HG02763 (cell line): ENCODE measurements around the gene HS6ST2.

ENCODE experiments used
- ATAC-seq: cut with Tn5 transposase; IDR thresholded peaks from one replicate; pipeline ENCODE4 v1.9.1; 2021; ENCODE audit warnings: mild to moderate bottlenecking, moderate library complexity; ENCODE audit not compliant: unreplicated experiment

The HS6ST2 gene

GRCh38 chrX:132853040-132853439 lies 105.4 kb downstream of the HS6ST2 start:
- no peak for ATAC-seq

DNA sequence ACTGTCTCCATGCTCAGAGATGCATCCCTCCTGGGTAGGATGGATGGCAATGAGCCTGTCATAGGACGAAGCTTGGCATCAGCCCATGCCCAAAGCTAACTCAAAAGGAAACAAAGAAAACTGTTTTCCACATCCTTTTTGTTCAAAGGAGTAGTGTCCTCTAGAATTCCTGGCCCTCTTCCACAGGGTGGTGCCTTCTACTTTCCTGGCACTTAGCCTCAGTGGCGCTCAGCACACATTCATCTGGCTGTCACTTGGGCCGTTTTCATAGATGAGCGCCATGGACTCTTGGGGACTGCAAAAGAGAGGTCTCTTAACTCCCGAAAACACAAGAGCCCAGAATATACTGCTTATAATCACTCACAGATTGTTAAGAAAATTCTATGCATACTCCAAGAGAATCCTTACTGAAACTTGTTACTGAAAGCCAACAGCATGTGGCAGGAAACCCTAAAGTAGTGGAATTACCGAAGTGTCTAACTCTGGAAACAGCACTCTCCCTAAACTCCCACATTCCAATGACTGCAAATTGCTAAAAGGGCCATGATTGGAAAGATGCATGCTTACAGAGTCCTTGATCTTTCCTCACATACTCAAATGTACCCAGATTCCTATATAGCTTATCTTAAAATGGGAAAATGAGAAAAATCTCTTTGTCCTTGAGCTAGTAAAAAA lies 110.0 kb downstream of the HS6ST2 start:
- ATAC-seq = no peak

DNA sequence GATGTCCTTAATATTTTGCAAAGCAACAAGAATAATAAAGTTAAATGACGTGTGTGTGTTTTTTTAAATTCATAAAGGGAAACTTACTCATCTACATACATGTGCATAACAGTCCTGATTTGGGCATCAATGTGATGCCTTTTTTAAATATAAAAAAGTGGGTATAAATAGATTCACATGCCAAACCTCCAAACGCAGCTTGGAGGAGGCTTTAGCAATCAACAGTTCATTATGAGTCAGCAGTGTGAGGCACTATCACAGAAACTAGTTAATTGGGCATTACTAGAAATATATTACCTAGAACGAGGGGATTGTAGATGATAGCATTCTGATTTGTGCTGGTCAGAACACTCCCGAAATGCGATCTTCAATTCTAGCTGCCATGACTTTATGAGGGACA lies 115.1 kb downstream of the HS6ST2 start:
- no peak for ATAC-seq

DNA sequence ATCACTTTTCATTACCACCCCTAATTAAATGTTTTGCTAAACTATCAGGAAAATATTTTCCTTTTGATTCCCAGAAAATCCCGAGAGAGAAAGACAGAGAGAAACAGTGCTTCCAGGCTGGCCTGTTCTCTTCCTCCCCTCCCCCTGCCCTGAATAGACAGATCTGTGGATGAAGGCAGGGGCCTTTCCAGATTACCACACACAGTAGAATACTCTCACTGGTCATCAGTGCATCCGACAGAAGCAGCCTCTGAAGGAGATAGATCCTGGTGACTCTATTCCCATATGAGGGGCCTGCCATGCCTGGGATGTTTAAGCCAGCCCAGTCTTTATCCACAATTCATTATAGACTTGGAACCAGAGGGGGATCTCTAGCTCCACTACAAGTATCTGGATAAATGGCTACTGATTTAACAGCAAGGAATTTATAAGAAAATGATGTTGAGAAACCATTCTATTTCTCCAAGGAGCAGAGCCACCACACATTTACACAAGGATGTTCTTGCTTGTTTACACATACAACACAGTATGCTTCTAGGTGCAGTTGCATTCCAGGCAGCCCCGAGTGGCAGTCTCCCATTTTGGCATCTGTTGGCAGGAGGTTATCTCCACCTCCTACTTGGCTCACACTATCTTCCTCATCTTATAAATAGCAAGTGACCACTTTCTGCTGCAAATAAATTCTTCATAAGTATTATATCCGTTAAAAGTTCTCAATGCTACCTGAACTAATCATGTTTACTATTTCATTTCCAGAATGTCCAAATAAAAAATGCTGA lies 115.8 kb downstream of the HS6ST2 start:
- no peak for ATAC-seq

- ATAC-seq = no peak
Measured at GRCh38 chrX:132837967-132838366, 120.5 kb downstream of the HS6ST2 start.

DNA sequence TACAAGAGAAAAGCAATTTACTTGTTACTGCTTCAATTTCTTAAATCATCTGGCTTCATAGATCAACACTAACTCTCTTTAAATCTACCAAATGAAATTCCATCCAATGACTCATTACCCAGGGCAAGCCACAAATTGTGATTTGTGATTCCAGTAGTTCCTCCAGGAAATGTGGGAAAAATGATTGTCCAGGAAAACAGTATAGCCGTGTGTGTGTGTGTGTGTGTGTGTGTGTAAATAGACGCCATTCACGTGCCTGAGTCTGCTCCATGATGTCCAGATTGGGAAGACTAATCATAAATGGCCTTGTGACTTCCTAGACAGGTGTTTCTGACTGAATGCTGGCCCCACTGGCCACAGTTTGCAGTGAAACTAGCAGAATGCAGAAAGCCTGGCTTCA lies 121.3 kb downstream of the HS6ST2 start:
- no peak for ATAC-seq

GRCh38 chrX:132836471-132836870 lies 122.0 kb downstream of the HS6ST2 start:
- no peak for ATAC-seq

- no peak for ATAC-seq
Measured at GRCh38 chrX:132834741-132835140, 123.7 kb downstream of the HS6ST2 start.

DNA sequence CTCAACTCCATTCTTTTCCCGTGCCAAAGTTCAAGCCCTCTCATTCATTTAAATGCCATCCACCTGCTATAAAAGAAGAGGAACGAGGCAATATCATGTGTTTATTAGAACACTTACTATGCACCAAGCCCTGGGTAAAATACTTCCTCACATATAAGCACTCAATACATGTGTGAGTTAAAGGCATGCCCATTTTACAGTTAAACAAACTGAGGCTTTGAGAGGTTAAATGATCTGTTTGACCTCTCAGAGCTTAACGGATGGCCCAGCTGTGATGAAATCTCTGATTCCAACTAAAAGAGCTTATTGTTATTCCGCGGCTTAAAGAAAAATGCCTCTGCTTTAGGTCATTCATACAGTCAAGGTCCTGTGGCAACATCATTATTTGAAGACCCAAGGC lies 124.3 kb downstream of the HS6ST2 start:
- no peak for ATAC-seq

DNA sequence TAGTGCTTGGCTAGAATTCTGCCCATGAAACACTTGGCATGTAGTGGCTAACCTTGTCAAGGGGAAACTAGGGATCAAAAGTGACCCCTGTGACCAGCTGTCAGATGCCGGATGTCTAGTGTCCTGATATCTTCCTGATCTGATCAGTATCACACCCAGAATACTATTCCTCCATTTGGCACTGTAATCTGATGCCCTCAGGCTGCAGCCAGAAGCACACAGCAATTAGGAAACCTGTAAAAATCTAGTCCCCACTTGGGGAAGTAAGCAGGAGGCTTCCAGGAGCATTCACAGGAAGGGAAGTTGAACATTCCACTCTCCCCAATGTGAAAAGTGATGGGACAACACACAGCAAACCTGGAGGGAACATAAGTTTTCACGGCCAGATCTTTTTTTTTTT lies 125.1 kb downstream of the HS6ST2 start:
- ATAC-seq = no peak

DNA sequence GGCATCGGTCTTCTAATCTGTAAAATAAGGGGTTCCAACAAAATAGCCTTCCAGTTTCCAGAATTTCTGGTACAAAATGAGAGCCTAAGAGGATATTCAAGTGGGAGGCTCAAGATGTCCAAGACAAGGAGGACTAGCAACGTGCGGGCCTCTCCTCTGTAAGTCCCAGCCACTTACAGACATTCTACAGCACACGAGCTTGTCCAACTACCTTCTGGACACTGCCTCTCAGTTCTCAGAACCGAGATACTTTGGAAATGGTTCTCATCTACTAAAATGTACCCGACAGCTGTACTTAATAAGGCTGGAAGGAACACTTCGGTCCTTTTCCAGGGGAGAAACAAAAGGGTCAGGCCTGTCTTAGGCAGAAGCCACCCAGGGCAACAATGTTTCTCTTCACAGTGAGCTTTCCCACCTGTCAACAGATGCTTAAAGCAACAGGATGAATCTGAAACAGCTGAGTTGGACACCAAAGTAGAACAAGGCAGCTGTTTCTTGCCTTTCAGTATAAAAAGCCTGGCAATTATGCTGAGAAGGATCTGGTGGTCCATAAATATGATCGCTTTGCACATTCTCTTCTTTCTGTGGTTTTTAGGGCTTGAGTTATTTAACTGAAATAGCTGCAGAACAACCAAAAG lies 127.0 kb downstream of the HS6ST2 start:
- no peak for ATAC-seq

DNA sequence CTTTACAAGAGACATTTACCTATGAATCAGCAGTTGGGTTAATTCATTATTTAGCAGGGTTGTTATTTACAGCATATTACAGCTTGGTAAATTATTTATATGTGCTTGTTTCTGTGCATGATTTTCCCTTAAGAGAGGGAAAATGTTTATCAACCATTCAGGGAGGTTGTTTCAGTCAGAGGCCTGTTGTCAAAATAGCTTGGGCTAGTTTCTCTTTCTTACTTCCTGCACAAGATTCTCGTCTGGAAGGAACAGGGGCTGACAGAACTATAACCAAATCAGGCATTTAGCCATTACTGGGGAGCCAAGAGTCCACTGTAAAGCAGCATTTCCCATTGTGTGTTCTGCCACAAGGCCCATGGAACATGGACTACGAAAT lies 135.8 kb downstream of the HS6ST2 start:
- ATAC-seq = no peak

GRCh38 chrX:132821974-132822633 lies 136.3 kb downstream of the HS6ST2 start:
- no peak for ATAC-seq

- no peak for ATAC-seq
Measured at GRCh38 chrX:132820675-132821074, 137.8 kb downstream of the HS6ST2 start.

GRCh38 chrX:132819711-132820264 lies 138.6 kb downstream of the HS6ST2 start:
- no peak for ATAC-seq

DNA sequence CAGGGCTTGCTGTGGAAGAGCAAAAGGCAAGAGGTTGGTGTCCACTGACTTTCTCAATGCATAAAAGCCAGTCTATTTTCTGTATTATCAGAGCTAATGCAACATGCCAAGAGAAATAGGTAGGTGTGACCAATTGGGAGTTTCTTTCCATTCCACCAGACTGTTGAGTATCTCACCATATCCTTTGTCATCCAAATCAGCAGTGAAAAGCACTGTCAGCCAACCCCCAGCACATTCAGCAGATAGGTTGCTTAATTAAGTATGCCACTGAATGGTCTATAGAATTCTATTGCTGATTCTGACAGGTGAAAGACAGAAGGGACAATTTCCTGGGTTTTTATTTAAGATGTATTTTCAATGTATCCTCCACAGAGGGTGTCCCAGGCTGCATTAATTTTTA lies 139.8 kb downstream of the HS6ST2 start:
- no peak for ATAC-seq

- no peak for ATAC-seq
Measured at GRCh38 chrX:132815643-132816042, 142.8 kb downstream of the HS6ST2 start.

DNA sequence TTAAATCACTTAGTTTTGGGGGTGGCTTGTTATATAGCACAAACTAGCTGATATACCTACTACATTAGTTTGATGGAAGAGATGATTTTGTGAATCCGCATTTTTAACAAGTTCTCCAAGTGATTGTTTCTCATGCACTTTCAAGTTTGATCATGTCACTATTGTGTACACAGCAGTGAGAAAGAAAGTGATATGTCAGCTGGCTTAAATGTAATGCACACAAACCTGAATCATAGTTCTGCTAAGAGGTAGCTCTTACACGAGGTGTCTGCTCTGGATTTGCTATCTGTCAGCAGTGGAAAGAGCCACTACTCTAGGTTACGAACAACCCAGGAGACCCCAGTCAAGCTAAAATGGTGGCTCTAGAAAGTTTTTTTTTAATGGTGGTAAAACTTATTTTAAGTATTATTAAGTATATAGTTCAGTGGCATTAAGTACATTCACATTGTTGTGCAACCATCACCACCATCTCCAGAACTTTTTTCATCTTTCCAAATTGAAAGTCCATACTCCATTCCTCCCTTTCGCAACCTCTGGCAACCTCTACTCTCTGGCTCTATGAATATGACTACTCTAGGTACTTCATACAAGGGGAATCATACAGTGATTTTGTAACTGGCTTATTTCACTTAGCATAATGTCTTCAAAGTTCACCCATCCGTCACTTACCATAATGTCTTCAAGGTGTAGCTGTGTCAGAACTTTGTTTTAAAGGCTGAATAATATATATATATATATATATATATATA lies 147.3 kb downstream of the HS6ST2 start:
- ATAC-seq = no peak

GRCh38 chrX:132810488-132810887 lies 147.9 kb downstream of the HS6ST2 start:
- no peak for ATAC-seq

DNA sequence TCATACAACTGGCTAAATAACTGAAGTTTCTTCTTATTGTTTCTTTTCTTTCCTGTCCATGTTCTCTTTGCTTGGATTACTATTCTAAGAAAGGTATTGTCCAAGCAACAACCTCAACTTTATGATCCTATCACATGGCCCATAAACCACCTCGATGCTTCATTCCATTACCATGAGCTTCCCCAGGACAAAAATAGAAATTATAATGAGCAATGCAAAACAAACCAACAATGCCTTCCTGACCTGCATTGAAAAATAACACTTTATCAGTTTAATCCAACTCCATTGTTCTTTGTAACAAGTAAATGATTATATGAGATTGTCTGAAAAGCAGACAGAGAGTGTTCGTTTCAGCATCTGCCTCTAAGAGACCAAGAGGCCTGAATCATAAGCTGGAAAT lies 148.8 kb downstream of the HS6ST2 start:
- no peak for ATAC-seq
